HS-5 (cell line): Measurements from ENCODE around the gene VCL.

ENCODE experiments used
- DNase-seq: peaks from one replicate; pipeline ENCODE4 v3.0.0-alpha.2; 2012; ENCODE audit warnings: low read depth

The VCL gene

DNA sequence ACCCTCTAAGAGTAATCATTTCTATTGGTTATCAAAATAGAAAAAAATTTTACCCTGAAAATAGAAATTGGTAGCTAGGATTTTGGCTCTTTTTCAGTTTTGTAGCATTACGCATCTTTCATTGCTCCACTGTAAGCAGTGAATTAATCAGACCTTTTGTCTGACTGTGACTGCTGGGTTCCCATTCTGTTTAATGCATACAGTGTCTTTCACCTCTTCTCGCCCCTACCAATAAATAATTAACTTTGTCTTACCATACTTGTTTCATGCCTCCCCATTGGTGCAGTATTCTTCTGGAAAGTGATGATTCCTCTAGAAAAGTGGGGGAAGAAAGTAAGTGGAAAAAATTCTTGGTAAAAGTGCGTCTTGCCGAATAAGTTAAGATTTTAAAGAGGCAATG, 79.5 kb downstream of the VCL start:
- no peak for DNase-seq

DNA sequence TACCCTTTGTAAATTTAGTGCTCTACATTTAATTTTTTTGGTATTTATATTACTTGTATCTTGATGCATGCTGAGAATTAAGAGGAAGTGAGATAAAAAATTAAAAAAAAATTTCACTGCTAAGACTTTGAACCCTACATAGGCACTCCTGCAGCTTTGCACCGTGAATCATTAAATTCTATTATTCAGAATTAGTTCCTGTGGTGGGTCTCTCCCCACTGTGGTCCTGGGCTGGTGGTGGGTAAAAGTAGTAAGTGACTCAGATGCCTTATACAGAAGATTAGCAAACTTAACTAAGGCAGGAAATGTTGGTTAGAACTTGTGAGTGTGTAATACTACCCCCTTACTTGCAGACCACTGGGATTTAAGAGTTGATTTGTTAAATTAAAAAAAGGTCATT, 80.1 kb downstream of the VCL start:
- DNase-seq, result peak; percentile 47

DNA sequence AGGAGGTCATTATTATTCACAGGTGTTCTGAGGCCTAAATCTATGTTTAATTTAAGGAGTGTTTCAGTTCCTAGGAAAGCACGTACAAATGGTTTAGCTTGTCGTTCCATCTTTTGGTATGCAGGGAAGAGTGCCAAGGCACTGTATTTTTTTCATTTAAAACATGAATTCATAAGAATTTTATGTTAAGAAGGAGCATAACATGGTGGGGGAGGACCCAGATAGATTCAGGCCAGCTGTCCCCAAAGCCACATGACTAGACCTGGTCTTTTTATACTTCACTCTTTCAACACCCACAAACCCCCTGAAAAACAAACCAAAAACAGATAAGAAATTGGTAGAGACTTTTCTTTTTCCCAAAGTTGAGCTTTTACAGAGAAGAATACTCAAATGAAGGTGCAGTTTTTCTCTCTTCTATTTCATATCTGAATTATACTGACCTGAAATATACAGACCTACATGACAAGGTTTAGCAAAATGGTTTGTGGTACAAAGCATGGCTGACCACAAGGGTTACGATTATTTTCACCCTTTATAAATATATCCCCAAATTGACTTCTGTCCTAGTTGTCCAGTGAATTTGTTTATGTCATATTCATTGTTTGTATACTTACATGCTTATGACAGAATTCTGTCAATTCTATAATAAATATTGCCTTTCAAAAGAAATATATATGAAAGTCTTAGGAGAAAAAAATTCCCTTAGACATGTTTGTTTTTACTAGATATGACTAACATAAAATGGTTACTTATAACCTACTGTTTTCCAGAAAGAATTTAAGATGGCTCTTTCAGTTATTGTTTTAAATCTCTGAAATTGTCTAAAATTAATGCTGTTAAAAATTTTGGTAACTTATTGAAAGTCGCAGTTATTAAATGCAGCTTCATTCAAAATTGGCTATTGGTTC, 81.4 kb downstream of the VCL start:
- no peak for DNase-seq

DNA sequence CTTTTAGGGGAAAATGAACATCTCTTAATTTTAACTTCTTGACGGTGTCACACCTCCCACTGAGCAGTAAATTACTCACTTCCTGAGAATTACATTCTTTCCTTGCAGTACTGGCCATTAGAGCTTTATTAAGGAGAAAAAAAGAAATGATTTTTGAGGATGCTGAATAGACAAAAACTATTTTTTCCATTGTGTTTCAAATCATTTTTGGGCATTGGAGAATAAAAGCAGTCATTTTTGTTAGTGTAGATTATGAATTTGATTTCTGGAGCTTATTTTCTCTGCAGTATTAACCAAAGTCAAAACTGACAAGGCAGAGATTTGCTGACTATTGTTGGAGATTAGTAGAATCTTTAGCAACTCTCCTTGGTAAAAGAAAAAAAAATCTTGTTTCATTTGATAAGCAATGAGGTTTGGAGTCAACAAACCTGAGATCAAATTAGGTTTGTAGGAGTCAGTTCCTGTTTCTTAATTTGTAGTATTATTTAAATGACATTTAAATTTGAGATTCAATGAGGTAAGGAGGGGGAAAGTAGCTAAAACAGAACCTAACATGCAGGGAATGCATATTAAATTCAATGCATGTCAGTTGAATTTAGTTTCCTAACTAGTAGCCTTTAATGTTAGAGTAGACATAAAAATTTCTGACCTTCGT, 82.1 kb downstream of the VCL start:
- DNase-seq, result no peak

DNA sequence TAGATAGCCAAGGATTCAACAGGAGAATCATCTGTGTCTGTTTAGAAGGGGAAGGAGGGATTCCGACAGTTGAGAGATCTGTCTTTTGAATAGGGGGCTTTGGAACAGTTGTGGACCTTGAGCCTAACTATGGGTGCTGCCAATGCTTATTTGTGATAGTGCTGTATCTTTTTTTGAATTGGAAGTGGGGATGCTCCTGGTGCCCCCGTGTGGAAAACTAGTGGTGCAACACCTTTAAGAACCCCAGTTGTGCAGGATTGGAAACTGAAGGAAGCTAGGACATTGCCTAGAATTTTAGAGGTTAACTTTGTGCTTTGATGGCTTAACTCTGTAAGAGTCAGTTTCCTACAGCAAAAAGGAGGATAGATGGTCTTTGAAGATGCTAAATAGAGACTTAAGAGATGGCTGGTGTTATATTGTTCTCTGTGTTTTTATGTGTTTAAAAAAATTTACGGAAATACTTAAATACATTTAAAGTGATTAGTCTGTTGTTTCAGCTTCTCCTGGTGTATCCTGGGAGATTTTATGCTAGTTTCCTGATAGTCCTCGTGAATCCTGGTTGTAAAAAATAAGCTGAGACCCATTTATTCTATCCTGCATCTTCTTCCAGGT, 83.4 kb downstream of the VCL start:
- no peak for DNase-seq

DNA sequence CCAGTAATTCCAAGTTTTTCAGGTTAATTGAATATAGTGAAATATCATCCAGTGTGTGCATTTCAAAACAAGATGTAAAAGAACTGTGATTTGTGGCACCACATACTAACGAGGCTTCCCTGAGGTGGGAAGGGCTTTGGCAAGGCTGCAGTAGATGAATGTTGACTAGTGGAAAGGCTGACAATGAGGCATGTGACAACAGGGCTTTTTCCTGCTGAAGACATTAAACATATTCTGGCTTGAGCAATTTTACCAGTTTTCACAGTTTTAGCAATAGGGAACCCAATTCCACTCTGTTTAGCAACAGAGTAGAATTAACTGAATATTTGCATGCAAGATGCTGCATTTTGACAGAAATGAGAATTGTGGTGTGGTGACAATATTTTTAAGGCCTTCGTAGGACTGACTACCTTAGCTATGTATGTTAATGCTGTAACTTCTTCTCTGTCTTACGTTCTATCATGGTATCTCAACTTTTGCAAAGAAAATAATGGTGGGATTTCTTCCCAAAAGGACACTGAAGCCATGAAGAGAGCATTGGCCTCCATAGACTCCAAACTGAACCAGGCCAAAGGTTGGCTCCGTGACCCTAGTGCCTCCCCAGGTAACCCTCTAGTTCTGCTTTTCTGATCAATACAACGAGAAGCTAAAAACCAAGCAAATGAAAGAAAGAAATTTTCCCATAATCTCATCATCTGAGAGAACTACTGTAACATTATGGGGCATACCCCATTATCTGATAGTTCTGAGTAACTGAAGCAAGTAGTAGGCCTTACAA, 84.2 kb downstream of the VCL start:
- no peak for DNase-seq

DNA sequence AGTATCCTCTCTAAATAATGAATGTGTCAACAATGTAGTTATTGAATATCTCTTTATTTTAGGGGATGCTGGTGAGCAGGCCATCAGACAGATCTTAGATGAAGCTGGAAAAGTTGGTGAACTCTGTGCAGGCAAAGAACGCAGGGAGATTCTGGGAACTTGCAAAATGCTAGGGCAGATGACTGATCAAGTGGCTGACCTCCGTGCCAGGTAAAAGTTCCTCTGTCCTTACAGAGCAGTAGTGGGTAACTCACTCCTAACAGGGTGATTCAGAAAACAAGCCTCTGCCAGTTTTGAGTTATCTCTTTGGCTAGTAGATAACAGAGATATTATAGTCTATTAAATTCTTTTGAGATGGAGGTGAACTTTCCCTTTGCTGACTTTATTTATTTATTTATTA, 85.4 kb downstream of the VCL start:
- DNase-seq, result no peak

DNA sequence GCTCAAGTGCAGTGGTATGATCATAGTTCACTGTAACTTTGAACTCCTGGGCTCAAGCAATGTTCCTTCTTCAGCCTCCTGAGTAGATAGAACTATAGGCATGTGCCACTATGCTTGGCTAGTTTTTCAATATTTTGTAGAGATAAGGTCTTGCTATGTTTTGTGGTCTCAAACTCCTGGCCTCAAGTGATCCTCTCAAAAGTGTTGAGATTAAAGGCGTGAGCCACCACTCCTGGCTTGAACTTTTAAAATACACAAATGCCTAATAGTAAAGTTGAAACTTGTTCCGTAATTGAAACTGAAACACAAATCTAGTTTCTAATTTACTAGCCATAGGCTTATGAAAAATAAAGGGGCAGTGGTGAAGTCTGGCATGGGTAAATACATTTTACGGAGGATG, 87.0 kb downstream of the VCL start:
- no peak for DNase-seq

DNA sequence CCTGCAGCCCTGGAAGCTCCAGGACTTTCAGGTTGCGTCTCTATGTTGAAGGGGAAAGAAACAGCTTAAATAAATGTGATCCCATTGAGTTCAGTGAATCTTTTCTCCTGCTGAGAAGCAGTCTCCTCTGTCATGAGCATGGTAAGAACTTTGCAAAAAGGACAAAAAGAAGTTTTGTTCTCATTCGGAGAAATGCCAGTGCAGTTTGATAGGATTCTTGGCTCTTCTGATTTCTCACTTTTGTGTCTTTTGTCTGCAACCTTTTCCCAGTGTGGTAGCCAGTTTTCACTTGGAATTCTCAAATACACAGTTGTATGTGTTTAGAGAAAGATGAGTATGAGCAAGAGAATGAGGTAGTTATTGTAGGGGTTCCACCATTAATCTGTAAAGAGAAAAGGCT, 88.4 kb downstream of the VCL start:
- DNase-seq, result no peak

DNA sequence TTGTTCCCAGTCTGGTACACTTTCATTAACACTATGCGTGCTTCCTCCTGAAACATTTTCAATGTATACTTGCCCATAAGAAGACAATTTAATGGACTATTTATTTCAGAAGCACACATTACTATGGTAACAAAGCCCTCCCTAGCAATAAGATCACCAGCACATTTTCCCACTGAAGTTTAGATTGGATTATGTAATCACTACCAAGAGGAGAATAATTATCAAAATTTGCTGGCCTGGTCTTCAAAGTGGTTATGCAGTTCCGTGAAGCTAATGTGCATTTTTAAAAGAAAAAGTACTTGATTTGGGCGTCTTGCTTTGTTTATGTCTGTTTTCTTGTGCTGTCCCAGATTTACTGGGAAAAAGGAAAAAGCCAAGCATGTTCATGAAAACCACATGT, 90.8 kb downstream of the VCL start:
- no peak for DNase-seq

DNA sequence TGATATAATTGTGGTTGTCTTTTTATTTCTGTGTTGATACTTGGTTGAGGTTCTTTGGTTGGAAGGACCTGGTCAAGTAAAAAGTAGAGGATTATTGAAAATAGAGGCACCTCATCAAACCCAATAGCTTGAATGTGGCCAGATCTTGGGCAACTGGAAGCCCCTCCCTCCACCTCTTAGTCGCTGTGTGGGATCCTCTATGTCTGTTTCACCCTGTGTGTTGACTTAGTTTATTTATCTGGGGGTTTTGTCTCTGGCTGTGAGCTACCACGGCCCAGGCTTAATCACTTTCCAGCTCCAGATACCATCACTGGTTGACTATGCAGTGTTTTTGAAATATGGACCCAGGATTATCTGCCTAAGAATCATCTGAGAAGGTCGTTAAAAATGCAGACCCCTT, 94.5 kb downstream of the VCL start:
- no peak for DNase-seq

DNA sequence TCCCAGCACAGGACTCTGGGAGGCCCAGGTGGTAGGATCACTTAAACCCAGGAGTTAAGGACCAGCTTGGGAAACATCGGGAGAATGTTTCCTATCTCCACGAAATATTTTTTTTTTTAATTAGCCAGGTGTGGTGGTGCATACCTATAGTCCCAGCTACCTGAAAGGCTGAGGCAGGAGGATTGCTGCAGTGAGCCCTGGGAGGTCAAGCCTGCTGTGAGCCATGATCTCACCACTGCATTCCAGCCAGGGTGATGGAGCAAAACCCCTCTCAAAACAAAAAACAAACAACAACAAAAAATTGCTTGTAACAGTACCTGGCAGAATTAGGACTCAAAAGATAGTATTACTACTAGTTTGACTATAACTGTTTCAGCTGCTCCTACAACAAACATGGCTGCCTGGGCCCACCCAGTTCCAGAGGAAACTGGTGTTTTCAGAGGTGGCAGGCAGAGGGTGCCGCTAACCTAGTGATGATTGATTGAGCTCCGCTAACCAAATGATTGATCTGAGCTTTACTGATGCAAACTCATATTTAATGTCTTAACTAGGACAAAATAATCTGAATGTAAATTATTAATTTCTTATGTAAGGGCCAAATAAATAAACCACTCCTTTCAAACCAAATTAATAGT, 95.7 kb downstream of the VCL start:
- DNase-seq, result no peak

DNA sequence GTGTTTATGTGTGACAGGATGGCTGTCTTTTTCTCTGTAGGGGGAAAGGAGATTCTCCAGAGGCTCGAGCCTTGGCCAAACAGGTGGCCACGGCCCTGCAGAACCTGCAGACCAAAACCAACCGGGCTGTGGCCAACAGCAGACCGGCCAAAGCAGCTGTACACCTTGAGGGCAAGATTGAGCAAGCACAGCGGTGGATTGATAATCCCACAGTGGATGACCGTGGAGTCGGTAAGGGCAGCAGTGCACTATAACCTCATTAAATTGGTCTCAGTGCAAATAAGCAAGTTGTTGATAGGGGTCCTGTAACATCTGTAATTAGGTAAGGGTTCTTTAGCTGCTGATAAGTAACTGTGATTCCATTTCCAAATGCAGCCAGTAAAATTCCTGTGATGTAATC, 96.3 kb downstream of the VCL start:
- no peak for DNase-seq

DNA sequence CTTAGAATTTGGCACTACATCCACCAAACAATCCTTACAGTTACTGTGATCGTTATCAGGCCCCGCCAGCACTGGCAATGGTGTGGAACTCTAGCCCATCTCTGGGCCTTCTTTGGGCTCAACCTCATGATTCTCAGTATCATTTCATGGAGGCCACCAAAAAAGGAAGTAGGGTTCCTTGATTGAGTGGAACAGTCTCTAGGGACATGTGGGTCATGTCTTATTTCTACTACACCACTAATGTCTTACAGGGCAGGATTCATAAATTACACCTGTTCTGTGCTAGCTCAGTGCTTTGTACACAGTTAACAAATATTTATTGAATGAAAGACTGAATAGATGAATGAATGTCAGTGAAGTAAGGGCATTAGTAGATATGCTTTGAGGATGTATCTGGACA, 98.9 kb downstream of the VCL start:
- DNase-seq, result no peak

DNA sequence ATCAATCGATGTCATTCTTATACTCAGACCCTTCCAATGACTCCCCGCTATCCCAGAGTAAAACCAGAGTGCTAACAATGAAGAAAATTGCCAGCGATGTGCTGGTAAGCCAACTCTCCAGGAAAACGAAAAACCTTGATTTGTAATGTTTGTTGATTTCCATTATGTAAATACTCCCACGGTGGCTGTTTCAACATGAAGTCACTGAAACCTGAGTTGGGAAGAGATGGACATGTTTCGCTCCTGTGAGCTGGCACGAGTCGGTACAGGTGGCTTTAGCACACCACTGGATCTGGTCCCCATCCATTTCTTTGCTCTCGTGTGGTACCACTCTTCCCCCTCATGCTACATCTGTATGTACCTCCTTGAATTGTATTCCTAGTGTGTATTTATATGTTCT, 99.9 kb downstream of the VCL start:
- no peak for DNase-seq

DNA sequence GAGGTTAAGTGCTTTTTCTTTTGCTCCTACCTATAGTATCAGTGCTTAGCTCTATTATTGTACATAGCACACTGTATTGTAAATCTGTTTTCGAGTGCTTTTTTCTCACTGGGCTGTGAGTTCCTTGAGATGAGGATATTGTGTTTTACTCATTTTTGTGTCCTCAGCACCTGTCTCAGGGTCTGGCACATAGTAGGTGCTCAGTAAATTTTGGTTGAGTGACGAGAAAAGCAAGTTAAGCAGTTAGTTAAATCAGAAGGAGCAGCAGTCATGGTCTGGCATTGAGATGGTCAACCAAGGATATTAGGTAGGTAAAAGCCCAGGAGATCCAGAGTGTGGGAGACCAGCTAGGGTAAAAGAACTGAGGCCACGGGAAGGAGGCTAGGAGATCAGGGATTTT, 101.5 kb downstream of the VCL start:
- no peak for DNase-seq

DNA sequence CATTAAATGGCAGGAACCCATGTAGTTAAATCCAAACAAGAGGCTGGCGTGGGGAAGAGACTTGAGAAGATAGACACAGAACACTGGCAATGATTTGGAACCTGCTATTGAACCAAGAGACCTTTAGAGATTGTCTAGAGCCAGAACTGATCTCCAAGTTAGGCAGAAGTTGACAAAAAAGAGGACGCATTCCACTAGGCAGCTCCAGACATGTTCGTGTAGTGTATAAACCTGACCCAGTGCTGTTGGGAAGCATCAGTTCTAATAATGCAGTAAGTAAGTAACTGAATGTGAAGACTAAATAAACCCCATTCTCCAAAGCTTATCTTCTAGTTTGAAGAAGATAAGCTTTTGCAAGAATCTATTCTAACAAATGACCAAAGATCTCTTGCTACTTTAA, 101.9 kb downstream of the VCL start:
- no peak for DNase-seq

DNA sequence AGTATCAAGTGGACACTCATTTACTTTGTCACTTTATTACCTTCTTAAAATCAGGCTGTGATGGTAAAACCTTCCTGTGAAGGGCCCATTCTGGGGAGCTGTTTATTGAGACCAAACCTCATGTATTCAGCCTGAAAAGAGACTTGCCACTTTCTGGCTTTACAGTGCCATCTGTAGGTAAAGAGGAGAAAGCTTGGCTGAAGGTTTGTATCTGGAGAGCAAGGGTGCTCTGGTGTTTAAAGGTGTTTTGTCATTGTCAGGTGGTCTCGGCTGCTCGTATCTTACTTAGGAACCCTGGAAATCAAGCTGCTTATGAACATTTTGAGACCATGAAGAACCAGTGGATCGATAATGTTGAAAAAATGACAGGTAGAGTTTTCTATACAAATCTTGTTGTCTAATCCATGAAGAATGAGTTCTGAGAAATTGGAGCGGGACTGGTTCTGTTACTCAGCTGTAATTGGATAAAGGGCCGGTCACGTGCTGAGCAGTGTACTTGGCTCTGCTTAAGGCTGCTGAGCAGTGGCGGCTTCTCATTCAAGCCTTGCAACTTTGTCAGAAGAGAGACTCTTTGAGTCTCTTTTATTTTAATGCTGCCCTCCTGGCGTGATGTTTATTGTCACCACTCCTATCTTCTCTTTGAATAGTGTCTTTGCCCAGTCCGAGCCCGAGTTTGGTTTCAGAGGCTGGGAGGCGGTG, 105.8 kb downstream of the VCL start:
- no peak for DNase-seq

DNA sequence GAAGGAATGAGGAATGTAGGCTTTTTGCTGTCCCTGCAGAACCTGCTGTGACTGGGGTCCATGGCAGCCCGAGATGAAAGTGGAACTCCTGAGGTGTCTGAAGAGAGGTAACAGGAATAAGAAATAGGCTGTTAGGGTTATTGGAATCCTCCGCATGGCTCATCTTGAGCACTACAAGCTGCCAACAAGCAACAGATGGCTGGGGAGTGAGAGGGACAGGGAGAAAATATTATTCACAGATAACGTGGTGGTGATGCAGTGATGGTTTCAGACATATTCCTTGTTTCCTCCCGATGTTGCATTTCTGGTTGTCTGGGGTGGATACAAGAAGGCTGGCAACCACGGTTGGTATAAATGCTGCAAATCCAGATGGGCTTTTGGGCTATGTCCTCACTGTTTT, 106.6 kb downstream of the VCL start:
- no peak for DNase-seq

DNA sequence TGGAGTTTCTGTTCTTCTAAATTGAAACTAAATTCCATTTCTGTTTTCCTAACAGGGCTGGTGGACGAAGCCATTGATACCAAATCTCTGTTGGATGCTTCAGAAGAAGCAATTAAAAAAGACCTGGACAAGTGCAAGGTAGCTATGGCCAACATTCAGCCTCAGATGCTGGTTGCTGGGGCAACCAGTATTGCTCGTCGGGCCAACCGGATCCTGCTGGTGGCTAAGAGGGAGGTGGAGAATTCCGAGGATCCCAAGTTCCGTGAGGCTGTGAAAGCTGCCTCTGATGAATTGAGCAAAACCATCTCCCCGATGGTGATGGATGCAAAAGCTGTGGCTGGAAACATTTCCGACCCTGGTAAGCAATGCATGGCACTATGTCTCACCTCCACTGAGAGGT, 107.1 kb downstream of the VCL start:
- DNase-seq, result no peak

DNA sequence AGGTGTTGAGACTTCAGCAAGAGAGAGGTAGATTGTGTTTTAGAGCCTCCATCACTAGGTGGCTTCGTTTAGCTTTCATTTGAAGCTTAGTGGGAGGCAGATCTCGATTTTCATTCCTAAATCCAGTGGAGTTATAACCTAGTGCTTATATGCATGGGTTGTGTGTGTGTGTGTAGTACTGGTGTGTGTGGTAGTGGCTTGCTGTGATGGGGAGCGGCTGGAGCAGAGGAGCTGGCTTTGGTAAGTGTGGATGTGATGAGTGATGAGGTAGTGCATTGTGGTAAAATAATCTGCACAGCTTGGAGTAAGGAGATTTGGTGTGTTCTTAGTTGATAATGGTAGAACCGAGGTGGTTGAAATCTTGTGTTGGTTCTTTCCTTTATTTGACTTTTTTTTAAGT, 109.5 kb downstream of the VCL start:
- no peak for DNase-seq

DNA sequence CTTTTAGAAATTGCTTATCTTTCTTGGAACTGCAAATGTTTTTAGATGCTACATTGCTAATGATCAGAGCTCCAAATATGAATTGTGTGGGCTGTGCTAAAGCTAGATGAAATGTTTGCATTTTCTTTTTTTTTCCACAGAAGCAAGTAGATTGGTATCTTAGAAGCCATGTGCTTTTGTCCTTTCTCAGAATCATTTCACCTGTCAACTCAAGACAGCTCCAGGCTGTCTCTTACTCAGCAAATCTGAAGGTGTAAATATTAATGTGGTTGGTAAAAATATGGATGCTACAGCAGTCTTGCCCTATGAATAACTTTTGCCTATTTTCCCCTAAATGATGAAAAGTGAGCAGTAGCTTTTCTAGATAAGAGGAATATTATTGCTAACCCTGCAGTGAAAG, 111.5 kb downstream of the VCL start:
- DNase-seq, result no peak
